CD4-positive, alpha-beta memory T cell (primary cell): ENCODE results near the gene RNF17. TPM values are rescaled to one million over a fixed set of nuclear protein-coding genes. Genes with fewer than 3 reads are reported as not detected.

ENCODE experiments used
- CTCF ChIA-PET: fragments of 350-600 bp; sonication (Branson Sonifier 250); formaldehyde crosslinking; loops from one replicate; lab custom pipeline; 2021; ENCODE audit warnings: inconsistent platforms; ENCODE audit not compliant: partially characterized antibody; lab: Charles Lee
- POLR2A ChIA-PET: fragments of 350-600 bp; sonication (Branson Sonifier 250); formaldehyde crosslinking; loops from one replicate; lab custom pipeline; 2021; ENCODE audit not compliant: partially characterized antibody; lab: Charles Lee
- DNase-seq, 5 donors: peaks; one replicate each; pipeline versions ENCODE4 v3.0.0 to v3.0.0-alpha.2; 2020 to 2022; ENCODE audit warnings: mixed read lengths in 1 of 5
- H3K27ac ChIP-seq: one replicate; pipeline ENCODE4 v1.7.0; 2013; ENCODE audit warnings: low read depth, low read length
- H3K27me3 ChIP-seq: 2 replicates; pipeline ENCODE4 v1.7.0; 2013; ENCODE audit warnings: mild to moderate bottlenecking, low read length, moderate library complexity; ENCODE audit not compliant: insufficient read depth
- H3K36me3 ChIP-seq: 2 replicates; pipeline ENCODE4 v1.7.0; 2013; ENCODE audit warnings: mild to moderate bottlenecking, low read length, moderate library complexity; ENCODE audit not compliant: insufficient read depth
- H3K4me1 ChIP-seq: 2 replicates; pipeline ENCODE4 v1.7.0; 2013; ENCODE audit warnings: mild to moderate bottlenecking, low read length, moderate library complexity; ENCODE audit not compliant: insufficient read depth
- H3K4me3 ChIP-seq, 2 donors: one replicate each; pipeline ENCODE4 v1.7.0; 2013; ENCODE audit warnings: low read length in 2 of 2, mild to moderate bottlenecking in 1 of 2
- H3K9me3 ChIP-seq, 2 donors: one replicate each; pipeline ENCODE4 v1.7.0; 2013; ENCODE audit warnings: low read length in 2 of 2, control low read depth in 1 of 2; ENCODE audit not compliant: control insufficient read depth in 1 of 2
- H3K27ac Mint-ChIP-seq, 7 donors: one replicate each; pipeline ENCODE4 v1.8.0; 2020 to 2021; ENCODE audit warnings: mixed read lengths in 7 of 7, mild to moderate bottlenecking in 6 of 7, inconsistent platforms in 3 of 7, moderate library complexity in 3 of 7
- H3K27me3 Mint-ChIP-seq, 2 donors: one replicate each; pipeline ENCODE4 v1.8.0; 2020 to 2021; ENCODE audit warnings: mixed read lengths in 2 of 2
- H3K36me3 Mint-ChIP-seq, 2 donors: one replicate each; pipeline ENCODE4 v1.8.0; 2020 to 2021; ENCODE audit warnings: mixed read lengths in 2 of 2, inconsistent platforms in 1 of 2, mild to moderate bottlenecking in 1 of 2
- H3K4me1 Mint-ChIP-seq, 4 donors: one replicate each; pipeline ENCODE4 v1.8.0; 2020 to 2021; ENCODE audit warnings: mixed read lengths in 4 of 4, mild to moderate bottlenecking in 1 of 4
- H3K4me3 Mint-ChIP-seq, 8 donors: one replicate each; pipeline ENCODE4 v1.8.0; 2020 to 2021; ENCODE audit warnings: mixed read lengths in 8 of 8, mild to moderate bottlenecking in 7 of 8, moderate library complexity in 6 of 8, inconsistent platforms in 3 of 8
- H3K9me3 Mint-ChIP-seq, 8 donors: one replicate each; pipeline ENCODE4 v1.8.0; 2020 to 2021; ENCODE audit warnings: mixed read lengths in 8 of 8, mild to moderate bottlenecking in 5 of 8, inconsistent platforms in 3 of 8, moderate library complexity in 1 of 8
- intact Hi-C: fragments of 100-400 bp; cut with micrococcal nuclease; formaldehyde crosslinking; loops from one replicate; pipeline ENCODE4 v1.15.1; 2023
- polyA plus RNA-seq, 2 donors: library from polyadenylated mRNA; unstranded; fragments of 300-500 nt; fragmentation: Illumina TruSeq; gene quantifications; one replicate each; pipeline ENCODE4 v1.2.3, GENCODE V29; 2021
- total RNA-seq, 2 experiments: library from RNA; stranded (reverse); gene quantifications; one replicate each; pipeline ENCODE4 v1.2.3, GENCODE V29; 2021

RNF17 gene
- total and polyA plus RNA-seq, 4 experiments from 2014 or later, result 0.84 TPM; not detected in 3

- H3K4me3 ChIP-seq, result no peak overlapping the region
- no peaks in the 10 kb centered on the region for H3K27me3 ChIP-seq
- no peaks in the 10 kb centered on the region for H3K4me1 ChIP-seq
- Mint-ChIP-seq H3K27ac (no peak overlapping the region), H3K4me1 (peaks cover 0 to 3% (median under 1%) of the 10 kb centered on the region in 4 donors), H3K9me3 (no peaks in the 10 kb centered on the region), H3K4me3 (no peak overlapping the region), H3K27me3 (peaks cover 5% of the 10 kb centered on the region in 2 donors), H3K36me3 (no peaks in the 10 kb centered on the region)
- ChIA-PET POLR2A (no interaction called here), CTCF (no interaction called here)
- no peak overlapping the region for H3K27ac ChIP-seq
- H3K9me3 ChIP-seq, result no peaks in the 10 kb centered on the region
- intact Hi-C loops, result no loop called here
- no peaks in the 10 kb centered on the region for H3K36me3 ChIP-seq
- DNase-seq, result no peak
These were observed 96.8 kb downstream of the RNF17 start for GRCh38 chr13:24860770-24861169.

- H3K27ac ChIP-seq, result no peak overlapping the region
- ChIA-PET CTCF (no interaction called here), POLR2A (no interaction called here)
- intact Hi-C loops, result no loop called here
- peaks cover 1 to 3% of the 10 kb centered on the region in 2 donors for H3K27me3 Mint-ChIP-seq
- no peak for DNase-seq
- H3K9me3 ChIP-seq, result no peaks in the 10 kb centered on the region
- no peak overlapping the region for H3K4me3 Mint-ChIP-seq
- H3K4me1 ChIP-seq, result no peaks in the 10 kb centered on the region
- H3K9me3 Mint-ChIP-seq, result no peaks in the 10 kb centered on the region
- H3K4me3 ChIP-seq, result no peak overlapping the region
- H3K27me3 ChIP-seq, result no peaks in the 10 kb centered on the region
- H3K36me3 Mint-ChIP-seq, result no peaks in the 10 kb centered on the region
- no peaks in the 10 kb centered on the region for H3K36me3 ChIP-seq
- H3K4me1 Mint-ChIP-seq, result peaks cover 0 to 5% (median 1%) of the 10 kb centered on the region in 4 donors
- H3K27ac Mint-ChIP-seq, result no peak overlapping the region
These were observed 97.8 kb downstream of the RNF17 start for GRCh38 chr13:24861617-24862362.

- intact Hi-C loops, result no loop called here
- Mint-ChIP-seq H3K9me3 (no peaks in the 10 kb centered on the region), H3K36me3 (no peaks in the 10 kb centered on the region), H3K27ac (peak overlapping the region in 1 of 7 donors; percentile 12), H3K4me3 (no peak overlapping the region), H3K4me1 (peaks cover 0 to 5% (median 1%) of the 10 kb centered on the region in 4 donors), H3K27me3 (peaks cover 0 to 3% of the 10 kb centered on the region in 2 donors)
- no peak overlapping the region for H3K27ac ChIP-seq
- H3K9me3 ChIP-seq, result no peaks in the 10 kb centered on the region
- ChIA-PET POLR2A (no interaction called here), CTCF (no interaction called here)
- H3K4me1 ChIP-seq, result no peaks in the 10 kb centered on the region
- no peak for DNase-seq
- no peak overlapping the region for H3K4me3 ChIP-seq
- H3K27me3 ChIP-seq, result no peaks in the 10 kb centered on the region
- no peaks in the 10 kb centered on the region for H3K36me3 ChIP-seq
These were observed 100.0 kb downstream of the RNF17 start for GRCh38 chr13:24863748-24864540.

DNA sequence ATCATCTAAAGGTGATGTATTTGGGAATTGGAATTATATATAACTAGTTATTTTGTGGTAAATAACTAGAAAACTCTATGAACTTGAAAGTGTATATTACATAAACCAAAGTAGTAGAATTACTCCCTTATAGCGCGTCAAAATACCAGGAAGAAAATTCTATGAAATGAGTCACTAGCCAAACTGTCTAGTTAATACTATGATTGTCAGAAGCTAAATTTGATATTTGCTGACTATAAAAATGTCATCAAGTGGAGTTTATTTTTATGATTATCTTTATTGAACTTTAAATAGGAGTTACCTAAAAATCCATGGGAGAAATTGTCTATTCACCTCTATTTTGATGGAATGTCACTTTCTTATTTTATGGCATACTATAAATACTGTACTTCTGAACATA, 100.6 kb downstream of the RNF17 start:
- Histone ChIP-seq H3K27ac (no peak overlapping the region), H3K36me3 (no peaks in the 10 kb centered on the region), H3K4me3 (no peak overlapping the region), H3K4me1 (no peaks in the 10 kb centered on the region), H3K27me3 (no peaks in the 10 kb centered on the region), H3K9me3 (no peaks in the 10 kb centered on the region)
- intact Hi-C loops, result no loop called here
- Mint-ChIP-seq H3K4me1 (peaks cover 0 to 5% (median 1%) of the 10 kb centered on the region in 4 donors), H3K9me3 (no peaks in the 10 kb centered on the region), H3K4me3 (no peak overlapping the region), H3K36me3 (no peaks in the 10 kb centered on the region), H3K27me3 (peaks cover 2 to 5% of the 10 kb centered on the region in 2 donors), H3K27ac (no peak overlapping the region)
- DNase-seq, result no peak
- ChIA-PET POLR2A (no interaction called here), CTCF (no interaction called here)

DNA sequence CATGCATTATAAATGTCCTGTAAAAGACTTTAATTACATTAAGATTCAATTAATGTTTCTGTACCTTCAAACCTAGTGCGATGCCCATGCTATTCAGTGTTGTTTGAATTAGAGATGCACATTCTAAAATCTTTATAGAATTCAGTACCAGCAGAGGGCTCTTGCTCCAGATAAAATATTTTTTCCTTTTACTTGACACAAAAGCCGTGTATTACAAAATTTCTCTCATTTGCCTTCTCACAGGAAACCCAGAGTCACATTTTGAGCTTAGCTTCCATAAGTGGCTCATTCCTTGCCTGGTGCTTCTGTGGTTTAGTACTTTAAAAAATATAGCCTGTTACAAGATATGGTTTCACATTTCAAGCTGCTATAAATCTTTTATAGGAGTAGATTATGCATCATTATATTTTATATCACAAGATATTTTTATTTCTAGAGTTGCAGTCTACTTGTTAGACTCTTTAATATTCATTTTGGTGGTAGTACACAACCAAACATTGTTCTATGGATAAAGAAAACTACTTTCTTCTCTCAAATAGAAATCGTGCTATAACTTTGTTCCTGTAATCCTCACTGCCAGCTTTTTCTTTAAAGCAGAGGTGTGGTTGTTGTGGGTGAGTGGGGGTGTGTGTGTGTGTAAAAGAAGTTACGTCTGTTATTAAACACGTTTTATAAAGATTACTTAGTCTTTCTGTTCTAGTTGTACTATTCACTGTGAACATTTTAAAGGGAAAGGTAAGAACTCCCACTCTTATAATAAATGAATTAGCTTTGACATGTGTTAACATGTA, 101.4 kb downstream of the RNF17 start:
- Mint-ChIP-seq H3K27me3 (peaks cover 3 to 6% of the 10 kb centered on the region in 2 donors), H3K9me3 (no peaks in the 10 kb centered on the region), H3K4me3 (peak overlapping the region in 1 of 8 donors; percentile 34), H3K36me3 (no peaks in the 10 kb centered on the region), H3K4me1 (peaks cover 0 to 5% (median 1%) of the 10 kb centered on the region in 4 donors), H3K27ac (no peak overlapping the region)
- H3K9me3 ChIP-seq, result no peaks in the 10 kb centered on the region
- CTCF ChIA-PET, result no interaction called here
- POLR2A ChIA-PET, result no interaction called here
- H3K27ac ChIP-seq, result no peak overlapping the region
- no peaks in the 10 kb centered on the region for H3K36me3 ChIP-seq
- no peaks in the 10 kb centered on the region for H3K27me3 ChIP-seq
- no peak overlapping the region for H3K4me3 ChIP-seq
- intact Hi-C loops, result no loop called here
- DNase-seq, result no peak
- H3K4me1 ChIP-seq, result no peaks in the 10 kb centered on the region

DNA sequence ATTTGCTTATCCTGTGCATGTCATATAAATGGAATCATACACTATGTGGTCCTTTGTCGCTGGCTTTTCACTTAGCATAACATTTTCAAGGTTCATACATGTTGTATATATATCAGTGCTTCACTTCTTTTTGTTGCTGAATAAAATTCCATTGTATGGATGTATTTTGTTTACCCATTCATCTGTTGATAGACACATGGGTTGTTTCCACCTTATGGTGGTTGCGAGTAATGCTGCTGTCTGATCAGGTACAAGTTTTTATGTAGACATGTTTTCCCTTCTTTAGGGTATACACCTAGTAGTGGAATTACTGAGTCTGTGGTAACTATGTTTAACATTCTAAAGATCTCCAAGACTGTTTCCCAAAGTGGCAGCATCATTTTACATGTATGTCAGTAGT, 102.5 kb downstream of the RNF17 start:
- intact Hi-C loops, result no loop called here
- Histone ChIP-seq H3K4me3 (no peak overlapping the region), H3K9me3 (no peaks in the 10 kb centered on the region), H3K27ac (no peak overlapping the region), H3K4me1 (no peaks in the 10 kb centered on the region), H3K27me3 (no peaks in the 10 kb centered on the region), H3K36me3 (no peaks in the 10 kb centered on the region)
- H3K4me3 Mint-ChIP-seq, result no peak overlapping the region
- H3K27ac Mint-ChIP-seq, result no peak overlapping the region
- H3K27me3 Mint-ChIP-seq, result peaks cover 4 to 10% of the 10 kb centered on the region in 2 donors
- CTCF ChIA-PET, result no interaction called here
- H3K36me3 Mint-ChIP-seq, result no peaks in the 10 kb centered on the region
- DNase-seq, result no peak
- POLR2A ChIA-PET, result no interaction called here
- no peaks in the 10 kb centered on the region for H3K9me3 Mint-ChIP-seq
- peaks cover 0 to 5% (median 1%) of the 10 kb centered on the region in 4 donors for H3K4me1 Mint-ChIP-seq

DNA sequence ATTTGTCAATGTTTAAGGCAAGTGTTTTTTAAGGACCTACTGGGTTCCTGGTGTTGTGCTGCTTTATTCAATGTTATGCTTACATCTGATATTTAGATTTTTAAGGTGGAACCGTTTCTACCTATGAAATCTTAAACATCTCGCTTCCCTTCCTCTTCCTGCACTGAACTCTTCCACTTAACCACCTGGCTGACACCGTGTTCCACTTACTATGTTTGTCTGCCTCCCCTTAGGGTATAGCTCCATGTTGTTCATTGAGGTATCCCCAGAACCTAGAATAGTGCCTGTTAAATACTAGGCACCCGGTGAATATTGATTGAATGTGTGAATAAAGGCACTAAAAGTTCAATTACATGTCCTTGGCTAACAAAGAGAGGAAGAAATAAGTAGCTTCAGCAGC, 104.9 kb downstream of the RNF17 start:
- Histone ChIP-seq H3K27ac (no peak overlapping the region), H3K9me3 (no peaks in the 10 kb centered on the region), H3K4me3 (no peak overlapping the region), H3K27me3 (no peaks in the 10 kb centered on the region), H3K4me1 (no peaks in the 10 kb centered on the region), H3K36me3 (no peaks in the 10 kb centered on the region)
- ChIA-PET CTCF (no interaction called here), POLR2A (no interaction called here)
- Mint-ChIP-seq H3K36me3 (no peaks in the 10 kb centered on the region), H3K27ac (no peak overlapping the region), H3K27me3 (peaks cover 12 to 19% of the 10 kb centered on the region in 2 donors), H3K4me1 (peaks cover 0 to 5% (median 1%) of the 10 kb centered on the region in 4 donors), H3K9me3 (no peaks in the 10 kb centered on the region), H3K4me3 (no peak overlapping the region)
- DNase-seq, result no peak
- intact Hi-C loops, result no loop called here
